HEK293 (cell line): ENCODE measurements around the gene DYTN.

Experiments used
- CTCF ChIA-PET: fragments of 350-600 bp; formaldehyde crosslinking; extraction: SDS; loops from one replicate; lab custom pipeline; 2021; ENCODE audit warnings: antibody characterized with exemption; lab: Yijun Ruan, JAX
- POLR2A ChIA-PET: fragments of 300-600 bp; formaldehyde crosslinking; extraction: SDS; loops from one replicate; lab custom pipeline; 2020; ENCODE audit warnings: antibody characterized with exemption, inconsistent platforms; lab: Yijun Ruan, JAX
- H3K27ac ChIP-seq: fragments of 200-500 bp; sonication (Bioruptor generic); 2 replicates; pipeline ENCODE4 v1.5.1; 2014; ENCODE audit warnings: low read depth, low read length, control low read depth, inconsistent platforms; ENCODE audit errors: extremely low read depth
- H3K36me3 ChIP-seq, 2 experiments: fragments of 200-500 bp in 1 of 2; sonication (Bioruptor generic) in 1 of 2; 1 replicate in 1 of 2; 2 replicates in 1 of 2; pipeline ENCODE4 v1.5.1; 2014 to 2017; ENCODE audit warnings: inconsistent platforms in 2 of 2, low read length in 2 of 2; ENCODE audit not compliant: control insufficient read depth in 2 of 2, insufficient read depth in 1 of 2
- H3K4me1 ChIP-seq: fragments of 200-500 bp; sonication (Bioruptor generic); 2 replicates; pipeline ENCODE4 v1.5.1; 2014; ENCODE audit warnings: mild to moderate bottlenecking, low read length, inconsistent platforms; ENCODE audit not compliant: control insufficient read depth, insufficient read depth
- H3K4me3 ChIP-seq: 2 replicates; pipeline ENCODE4 v1.5.1; 2011; ENCODE audit warnings: low read depth, mild to moderate bottlenecking, control low read depth, low read length, moderate library complexity
- H3K9me3 ChIP-seq: fragments of 200-500 bp; sonication (Bioruptor generic); 2 replicates; pipeline ENCODE4 v1.5.1; 2014; ENCODE audit warnings: low read depth, low read length, inconsistent platforms; ENCODE audit not compliant: control insufficient read depth, insufficient read depth
- HIC1 ChIP-seq: fragments of 450-650 bp; formaldehyde crosslinking; IDR thresholded peaks from 2 replicates; pipeline ENCODE4 v1.5.1; 2016; ENCODE audit warnings: missing biosample characterization, missing genetic modification characterization
- HOXD13 ChIP-seq: sonication (generic); formaldehyde crosslinking; IDR thresholded peaks from 2 replicates; pipeline ENCODE4 v1.8.0; 2022; ENCODE audit warnings: missing genetic modification reagents, borderline replicate concordance
- IKZF3 ChIP-seq: fragments of 450-650 bp; IDR thresholded peaks from 2 replicates; pipeline ENCODE4 v1.5.0; 2018; ENCODE audit warnings: missing biosample characterization, mild to moderate bottlenecking, missing genetic modification characterization, moderate library complexity
- KLF16 ChIP-seq: fragments of 450-650 bp; formaldehyde crosslinking; IDR thresholded peaks from 2 replicates; pipeline ENCODE4 v1.5.1; 2017; ENCODE audit warnings: missing biosample characterization, missing genetic modification characterization
- MEIS1 ChIP-seq: sonication (generic); formaldehyde crosslinking; IDR thresholded peaks from 2 replicates; pipeline ENCODE4 v1.8.1; 2022; ENCODE audit warnings: missing genetic modification reagents, mild to moderate bottlenecking, borderline replicate concordance
- SALL2 ChIP-seq: fragments of 450-650 bp; formaldehyde crosslinking; IDR thresholded peaks from 2 replicates; pipeline ENCODE4 v1.5.0; 2017; ENCODE audit warnings: missing biosample characterization, mild to moderate bottlenecking, missing genetic modification characterization, borderline replicate concordance
- TRIM28 ChIP-seq: IDR thresholded peaks from 2 replicates; pipeline ENCODE4 v1.6.1; 2011; ENCODE audit warnings: low read length, control low read depth, borderline replicate concordance
- YY2 ChIP-seq: fragments of 450-650 bp; formaldehyde crosslinking; IDR thresholded peaks from 2 replicates; pipeline ENCODE4 v1.5.1; 2016; ENCODE audit warnings: missing biosample characterization, missing genetic modification characterization
- ZBTB7A ChIP-seq: fragments of 450-650 bp; formaldehyde crosslinking; IDR thresholded peaks from 2 replicates; pipeline ENCODE4 v1.5.1; 2016; ENCODE audit warnings: low read depth, missing biosample characterization, missing genetic modification characterization
- ZNF274 ChIP-seq, 2 experiments: fragments of 200-500 bp in 1 of 2; fragments of 450-650 bp in 1 of 2; sonication (Bioruptor generic) in 1 of 2; formaldehyde crosslinking in 1 of 2; IDR thresholded peaks; 2 replicates each; pipeline versions ENCODE4 v1.5.1 to v1.6.1; 2014 to 2016; ENCODE audit warnings: borderline replicate concordance in 1 of 2, inconsistent platforms in 1 of 2, low read length in 1 of 2, missing biosample characterization in 1 of 2, missing genetic modification characterization in 1 of 2
- ZNF362 ChIP-seq: fragments of 450-650 bp; formaldehyde crosslinking; IDR thresholded peaks from 2 replicates; pipeline ENCODE4 v1.5.1; 2016; ENCODE audit warnings: missing biosample characterization, missing genetic modification characterization
- ZNF37A ChIP-seq: fragments of 450-650 bp; IDR thresholded peaks from 2 replicates; pipeline ENCODE4 v1.5.1; 2018; ENCODE audit warnings: missing biosample characterization, missing genetic modification characterization
- ZNF404 ChIP-seq: fragments of 450-650 bp; formaldehyde crosslinking; IDR thresholded peaks from 2 replicates; pipeline ENCODE4 v1.5.1; 2017; ENCODE audit warnings: missing biosample characterization, missing genetic modification characterization
- ZNF416 ChIP-seq: fragments of 450-650 bp; formaldehyde crosslinking; IDR thresholded peaks from 2 replicates; pipeline ENCODE4 v1.5.1; 2016; ENCODE audit warnings: missing biosample characterization, missing genetic modification characterization
- ZNF423 ChIP-seq: fragments of 450-650 bp; formaldehyde crosslinking; IDR thresholded peaks from 2 replicates; pipeline ENCODE4 v1.5.1; 2016; ENCODE audit warnings: missing biosample characterization, missing genetic modification characterization
- ZNF510 ChIP-seq: fragments of 450-650 bp; formaldehyde crosslinking; IDR thresholded peaks from 2 replicates; pipeline ENCODE4 v1.5.1; 2018; ENCODE audit warnings: mild to moderate bottlenecking, missing genetic modification characterization, missing biosample characterization; ENCODE audit not compliant: insufficient replicate concordance
- ZNF623 ChIP-seq: fragments of 450-650 bp; formaldehyde crosslinking; IDR thresholded peaks from 2 replicates; pipeline ENCODE4 v1.5.1; 2016; ENCODE audit warnings: missing biosample characterization, missing genetic modification characterization
- ZNF677 ChIP-seq: fragments of 450-650 bp; IDR thresholded peaks from 2 replicates; pipeline ENCODE4 v1.5.0; 2018; ENCODE audit warnings: missing biosample characterization, mild to moderate bottlenecking, missing genetic modification characterization, moderate library complexity
- TF ChIP-seq, protein P1 (sequence below): fragments of 450-650 bp; formaldehyde crosslinking; IDR thresholded peaks from 2 replicates; pipeline ENCODE4 v1.5.1; 2016; ENCODE audit warnings: missing biosample characterization, missing genetic modification characterization
- TF ChIP-seq, protein P2 (sequence below): fragments of 450-650 bp; formaldehyde crosslinking; IDR thresholded peaks from 2 replicates; pipeline ENCODE4 v1.5.1; 2016; ENCODE audit warnings: missing biosample characterization, missing genetic modification characterization

Gene DYTN

GRCh38 chr2:206692971-206693370 is 25.2 kb downstream of the DYTN start:
- no peak for TF ChIP-seq ZNF510 (tag by site-specific recombination)
- no peak for TF ChIP-seq HOXD13 (CRISPR knock-in tag)
- TF ChIP-seq HIC1 (tag by site-specific recombination) = no peak
- no peak for TF ChIP-seq SALL2 (tag by site-specific recombination)
- no peak for TF ChIP-seq ZNF37A (tag by site-specific recombination)
- TF ChIP-seq ZNF274 (IDR thresholded peaks at IDR 0.05; ENCODE audit: low read length) = no peak
- no peak for TF ChIP-seq ZNF274 (tag by site-specific recombination; IDR thresholded peaks at IDR 0.05; ENCODE audit: borderline replicate concordance)
- no peak for TF ChIP-seq ZNF677 (tag by site-specific recombination)
- TF ChIP-seq ZNF623 = no peak
- no peak for TF ChIP-seq MEIS1 (CRISPR knock-in tag)
- TF ChIP-seq YY2 (tag by site-specific recombination) = no peak
- TF ChIP-seq ZNF423 (tag by site-specific recombination) = no peak
- no peak for TF ChIP-seq ZNF404 (tag by site-specific recombination)
- TF ChIP-seq ZNF416 = no peak
- no peak for TF ChIP-seq ZBTB7A
- no peak for TF ChIP-seq ZNF362 (tag by site-specific recombination)
- TF ChIP-seq TRIM28 = no peak
- TF ChIP-seq KLF16 (tag by site-specific recombination) = no peak
- TF ChIP-seq IKZF3 (tag by site-specific recombination) = no peak
- TF ChIP-seq, protein P1, sequence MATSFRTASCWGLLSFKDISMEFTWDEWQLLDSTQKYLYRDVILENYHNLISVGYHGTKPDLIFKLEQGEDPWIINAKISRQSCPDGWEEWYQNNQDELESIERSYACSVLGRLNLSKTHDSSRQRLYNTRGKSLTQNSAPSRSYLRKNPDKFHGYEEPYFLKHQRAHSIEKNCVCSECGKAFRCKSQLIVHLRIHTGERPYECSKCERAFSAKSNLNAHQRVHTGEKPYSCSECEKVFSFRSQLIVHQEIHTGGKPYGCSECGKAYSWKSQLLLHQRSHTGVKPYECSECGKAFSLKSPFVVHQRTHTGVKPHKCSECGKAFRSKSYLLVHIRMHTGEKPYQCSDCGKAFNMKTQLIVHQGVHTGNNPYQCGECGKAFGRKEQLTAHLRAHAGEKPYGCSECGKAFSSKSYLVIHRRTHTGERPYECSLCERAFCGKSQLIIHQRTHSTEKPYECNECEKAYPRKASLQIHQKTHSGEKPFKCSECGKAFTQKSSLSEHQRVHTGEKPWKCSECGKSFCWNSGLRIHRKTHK (tag by site-specific recombination) = no peak
- TF ChIP-seq, protein P2, sequence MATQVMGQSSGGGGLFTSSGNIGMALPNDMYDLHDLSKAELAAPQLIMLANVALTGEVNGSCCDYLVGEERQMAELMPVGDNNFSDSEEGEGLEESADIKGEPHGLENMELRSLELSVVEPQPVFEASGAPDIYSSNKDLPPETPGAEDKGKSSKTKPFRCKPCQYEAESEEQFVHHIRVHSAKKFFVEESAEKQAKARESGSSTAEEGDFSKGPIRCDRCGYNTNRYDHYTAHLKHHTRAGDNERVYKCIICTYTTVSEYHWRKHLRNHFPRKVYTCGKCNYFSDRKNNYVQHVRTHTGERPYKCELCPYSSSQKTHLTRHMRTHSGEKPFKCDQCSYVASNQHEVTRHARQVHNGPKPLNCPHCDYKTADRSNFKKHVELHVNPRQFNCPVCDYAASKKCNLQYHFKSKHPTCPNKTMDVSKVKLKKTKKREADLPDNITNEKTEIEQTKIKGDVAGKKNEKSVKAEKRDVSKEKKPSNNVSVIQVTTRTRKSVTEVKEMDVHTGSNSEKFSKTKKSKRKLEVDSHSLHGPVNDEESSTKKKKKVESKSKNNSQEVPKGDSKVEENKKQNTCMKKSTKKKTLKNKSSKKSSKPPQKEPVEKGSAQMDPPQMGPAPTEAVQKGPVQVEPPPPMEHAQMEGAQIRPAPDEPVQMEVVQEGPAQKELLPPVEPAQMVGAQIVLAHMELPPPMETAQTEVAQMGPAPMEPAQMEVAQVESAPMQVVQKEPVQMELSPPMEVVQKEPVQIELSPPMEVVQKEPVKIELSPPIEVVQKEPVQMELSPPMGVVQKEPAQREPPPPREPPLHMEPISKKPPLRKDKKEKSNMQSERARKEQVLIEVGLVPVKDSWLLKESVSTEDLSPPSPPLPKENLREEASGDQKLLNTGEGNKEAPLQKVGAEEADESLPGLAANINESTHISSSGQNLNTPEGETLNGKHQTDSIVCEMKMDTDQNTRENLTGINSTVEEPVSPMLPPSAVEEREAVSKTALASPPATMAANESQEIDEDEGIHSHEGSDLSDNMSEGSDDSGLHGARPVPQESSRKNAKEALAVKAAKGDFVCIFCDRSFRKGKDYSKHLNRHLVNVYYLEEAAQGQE (tag by site-specific recombination) = no peak
- TF ChIP-seq, all 188 proteins: peak for 0
- no peaks in the 10 kb centered on the region for H3K4me1 ChIP-seq
- no peak overlapping the region for H3K27ac ChIP-seq
- POLR2A ChIA-PET = interaction anchor here (0.6 kb wide), 1 partner anchor 14 kb away, joined by 4 read pairs; no protein-coding TSS in a partner anchor
- CTCF ChIA-PET = no interaction called here
- no peaks in the 10 kb centered on the region for H3K36me3 ChIP-seq
- H3K9me3 ChIP-seq = no peaks in the 10 kb centered on the region
- no peak overlapping the region for H3K4me3 ChIP-seq
